HUES64 (cell line): ENCODE measurements around the gene FAM227A.
A peak's percentile ranks its signal among the peaks of the same experiment; 100 is the strongest.

Experiments
- H3K27ac ChIP-seq: 2 replicates; pipeline ENCODE4 v1.7.0; 2013; ENCODE audit warnings: low read depth, low read length, inconsistent platforms
- H3K27me3 ChIP-seq: 2 replicates; pipeline ENCODE4 v1.6.1; 2013; ENCODE audit warnings: mild to moderate bottlenecking, low read length; ENCODE audit not compliant: insufficient read depth
- H3K36me3 ChIP-seq: 2 replicates; pipeline ENCODE4 v1.6.1; 2013; ENCODE audit warnings: mild to moderate bottlenecking, low read length; ENCODE audit not compliant: insufficient read depth
- H3K4me1 ChIP-seq: 2 replicates; pipeline ENCODE4 v1.6.1; 2013; ENCODE audit warnings: mild to moderate bottlenecking, low read length, moderate library complexity; ENCODE audit not compliant: insufficient read depth
- H3K4me3 ChIP-seq: 2 replicates; pipeline ENCODE4 v1.5.1; 2013; ENCODE audit warnings: mild to moderate bottlenecking, low read length, moderate library complexity
- H3K9ac ChIP-seq: 2 replicates; pipeline ENCODE4 v1.6.1; 2013; ENCODE audit warnings: mild to moderate bottlenecking, low read depth, low read length
- H3K9me3 ChIP-seq: 2 replicates; pipeline ENCODE4 v1.6.1; 2013; ENCODE audit warnings: low read depth, low read length; ENCODE audit not compliant: insufficient read depth
- WGBS: fragments of 150-250, 120-280 bp; methylation state at CpG from one replicate; pipeline ENCODE4 v1.1.7; 2013; ENCODE audit warnings: missing lambda C conversion rate; 5-methylcytosine and 5-hydroxymethylcytosine counted together

FAM227A gene

GRCh38 chr22:38569181-38569971 is 86.8 kb downstream of the FAM227A start:
- Histone ChIP-seq H3K4me3 (peak overlapping the region; percentile 93), H3K9ac (peak overlapping the region; percentile 98), H3K36me3 (no peaks in the 10 kb centered on the region), H3K27me3 (0 out of 2 replicates have a peak, but pooled peaks cover 5% of the 10 kb centered on the region), H3K4me1 (peaks cover 25% of the 10 kb centered on the region), H3K9me3 (no peaks in the 10 kb centered on the region), H3K27ac (peak overlapping the region; percentile 81)
- WGBS = 29% methylated on average over 32 of the region's 32 CpGs

DNA sequence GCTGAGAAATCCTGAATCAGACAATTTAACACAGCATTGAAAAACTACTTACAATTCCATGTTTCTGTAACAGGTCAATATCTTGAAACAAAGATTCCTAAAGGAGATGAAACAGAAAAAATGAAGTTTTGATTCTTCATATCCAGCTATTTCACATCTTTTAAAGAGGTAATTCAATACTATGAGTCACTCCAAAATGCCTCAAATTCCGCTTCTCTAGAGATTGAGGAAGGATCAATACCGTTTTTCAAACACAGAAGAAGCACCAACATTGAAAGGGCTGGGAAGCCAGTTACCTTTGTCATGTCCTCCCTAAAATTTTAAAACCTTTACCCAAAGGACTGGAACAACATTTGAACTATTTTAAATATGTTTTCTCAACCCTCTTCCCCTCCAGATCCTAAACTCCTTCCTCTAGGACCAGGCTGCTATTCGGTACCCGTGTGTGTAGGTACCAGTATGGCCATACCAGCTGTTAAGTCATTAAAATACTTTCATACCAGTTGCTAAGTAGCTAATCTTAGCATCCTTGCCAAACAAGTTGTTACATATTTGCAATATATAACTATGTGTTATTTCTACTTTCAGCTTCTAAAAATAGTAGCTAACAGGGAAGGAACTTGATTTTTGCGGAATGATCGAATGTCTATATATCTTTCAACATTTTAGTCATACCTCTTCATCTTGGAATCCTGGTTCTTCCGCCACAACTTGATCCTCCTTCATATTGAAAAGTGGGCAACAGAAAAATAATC is 88.5 kb downstream of the FAM227A start:
- Histone ChIP-seq H3K4me1 (peaks cover 25% of the 10 kb centered on the region), H3K4me3 (no peak overlapping the region), H3K27ac (no peak overlapping the region), H3K36me3 (no peaks in the 10 kb centered on the region), H3K9me3 (no peaks in the 10 kb centered on the region), H3K9ac (no peak overlapping the region), H3K27me3 (0 out of 2 replicates have a peak, but pooled peaks cover 5% of the 10 kb centered on the region)
- WGBS = 83% methylated on average over 7 of the region's 7 CpGs

- H3K4me1 ChIP-seq = peaks cover 25% of the 10 kb centered on the region
- 84% methylated on average over 3 of the region's 3 CpGs for WGBS
- H3K9ac ChIP-seq = 0 out of 2 replicates have a peak overlapping the region, but pooled peaks have one; percentile 19
- 0 out of 2 replicates have a peak, but pooled peaks cover 1% of the 10 kb centered on the region for H3K36me3 ChIP-seq
- H3K27me3 ChIP-seq = no peaks in the 10 kb centered on the region
- H3K4me3 ChIP-seq = no peak overlapping the region
- H3K9me3 ChIP-seq = no peaks in the 10 kb centered on the region
- H3K27ac ChIP-seq = no peak overlapping the region
Measured at GRCh38 chr22:38566726-38567504, 89.3 kb downstream of the FAM227A start.

DNA sequence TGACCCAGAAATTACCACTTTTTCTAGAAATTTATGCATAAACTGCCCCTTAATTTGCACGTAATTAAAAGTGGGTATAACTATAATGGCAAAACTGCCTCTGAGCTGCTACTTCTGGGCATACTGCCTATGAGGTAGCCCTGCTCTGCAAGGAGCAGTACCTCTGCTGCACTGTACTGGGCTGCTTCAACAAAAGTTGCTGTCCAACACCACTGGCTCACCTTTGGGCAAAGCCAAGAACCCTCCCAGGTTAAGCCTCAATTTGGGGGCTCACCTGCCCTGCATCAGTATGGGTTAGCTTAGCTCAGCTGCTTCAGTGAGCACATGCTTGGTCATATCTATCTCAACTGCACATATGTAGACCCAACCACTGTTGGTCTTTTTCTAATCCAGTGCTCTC is 90.8 kb downstream of the FAM227A start:
- Histone ChIP-seq H3K27me3 (no peaks in the 10 kb centered on the region), H3K27ac (no peak overlapping the region), H3K36me3 (0 out of 2 replicates have a peak, but pooled peaks cover 7% of the 10 kb centered on the region), H3K4me3 (no peak overlapping the region), H3K9ac (no peak overlapping the region), H3K9me3 (no peaks in the 10 kb centered on the region), H3K4me1 (peaks cover 16% of the 10 kb centered on the region)
- 92% methylated on average over 1 of the region's 1 CpG for WGBS

DNA sequence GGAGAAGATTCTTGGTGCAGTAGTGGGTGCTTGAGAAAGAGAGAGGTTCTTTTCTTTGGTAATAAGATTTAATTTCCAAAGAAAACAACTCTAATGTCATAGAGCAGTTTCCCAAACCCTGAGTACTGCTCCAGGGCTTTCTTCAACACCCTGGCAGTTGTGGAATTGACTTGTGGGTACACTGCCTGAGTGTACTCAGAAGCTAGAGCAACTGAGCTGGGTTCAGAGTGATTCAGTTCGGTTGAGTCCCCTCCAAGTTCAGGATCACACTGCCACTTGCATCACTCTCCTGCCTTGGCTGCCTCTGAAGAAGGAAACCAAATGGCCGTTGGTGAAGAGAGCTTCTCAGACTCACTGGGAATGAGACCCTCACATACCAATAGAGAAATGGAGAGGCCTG is 91.5 kb downstream of the FAM227A start:
- Histone ChIP-seq H3K9ac (no peak overlapping the region), H3K9me3 (no peaks in the 10 kb centered on the region), H3K36me3 (0 out of 2 replicates have a peak, but pooled peaks cover 7% of the 10 kb centered on the region), H3K4me1 (peaks cover 16% of the 10 kb centered on the region), H3K27me3 (no peaks in the 10 kb centered on the region), H3K27ac (no peak overlapping the region), H3K4me3 (no peak overlapping the region)
- 83% methylated on average over 2 of the region's 2 CpGs for WGBS

- H3K27ac ChIP-seq = no peak overlapping the region
- H3K4me1 ChIP-seq = no peaks in the 10 kb centered on the region
- H3K27me3 ChIP-seq = no peaks in the 10 kb centered on the region
- H3K4me3 ChIP-seq = no peak overlapping the region
- no peaks in the 10 kb centered on the region for H3K36me3 ChIP-seq
- 91% methylated on average over 2 of the region's 3 CpGs for WGBS
- no peak overlapping the region for H3K9ac ChIP-seq
- no peaks in the 10 kb centered on the region for H3K9me3 ChIP-seq
Measured at GRCh38 chr22:38554281-38554680, 101.9 kb downstream of the FAM227A start.

DNA sequence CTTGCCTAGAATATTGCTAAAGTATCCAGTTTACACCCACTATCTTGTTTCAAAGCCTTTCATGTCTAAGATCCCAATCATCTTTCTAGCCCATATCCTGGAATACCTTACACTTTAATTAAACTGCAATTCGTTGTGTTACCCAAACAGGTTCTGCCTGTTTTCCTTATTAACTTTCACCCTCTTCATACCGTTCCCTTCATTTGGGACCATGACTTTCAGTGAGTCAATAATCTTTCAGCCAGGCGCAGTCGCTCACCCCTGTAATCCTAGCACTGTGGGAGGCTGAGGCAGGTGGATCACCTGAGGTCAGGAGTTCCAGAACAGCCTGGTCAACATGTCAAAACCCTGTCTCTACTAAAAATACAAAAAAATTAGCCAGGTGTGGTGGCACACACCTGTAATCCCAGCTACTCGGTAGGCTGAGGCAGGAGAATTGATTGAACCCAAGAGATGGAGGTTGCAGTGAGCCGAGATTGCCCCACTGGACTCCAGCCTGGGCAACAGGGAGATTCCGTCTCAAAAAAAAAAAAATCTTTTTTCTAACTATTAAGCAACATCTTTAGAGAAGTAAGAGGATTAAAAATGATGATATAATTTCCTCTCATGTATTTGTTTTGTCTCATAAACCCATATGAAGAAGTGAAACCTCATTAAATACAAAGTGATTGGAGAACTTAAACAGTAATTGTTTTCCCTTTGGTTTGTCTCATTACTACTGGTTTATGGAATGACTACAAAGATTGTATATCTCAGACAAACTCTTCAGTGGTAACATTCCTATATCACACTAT is 106.9 kb downstream of the FAM227A start:
- no peaks in the 10 kb centered on the region for H3K27me3 ChIP-seq
- 94% methylated on average over 6 of the region's 7 CpGs for WGBS
- no peaks in the 10 kb centered on the region for H3K36me3 ChIP-seq
- no peak overlapping the region for H3K27ac ChIP-seq
- no peak overlapping the region for H3K9ac ChIP-seq
- H3K4me1 ChIP-seq = peaks cover 4% of the 10 kb centered on the region; the same call in 1 of the 2 replicates
- 0 out of 2 replicates have a peak, but pooled peaks cover under 1% of the 10 kb centered on the region for H3K9me3 ChIP-seq
- H3K4me3 ChIP-seq = no peak overlapping the region

- Histone ChIP-seq H3K9me3 (peaks cover 8% of the 10 kb centered on the region; the same call in 1 of the 2 replicates), H3K27ac (no peak overlapping the region), H3K36me3 (no peaks in the 10 kb centered on the region), H3K4me1 (no peaks in the 10 kb centered on the region), H3K27me3 (no peaks in the 10 kb centered on the region), H3K9ac (no peak overlapping the region), H3K4me3 (no peak overlapping the region)
- WGBS = 92% methylated on average over 2 of the region's 2 CpGs
Measured at GRCh38 chr22:38540701-38541100, 115.5 kb downstream of the FAM227A start.

DNA sequence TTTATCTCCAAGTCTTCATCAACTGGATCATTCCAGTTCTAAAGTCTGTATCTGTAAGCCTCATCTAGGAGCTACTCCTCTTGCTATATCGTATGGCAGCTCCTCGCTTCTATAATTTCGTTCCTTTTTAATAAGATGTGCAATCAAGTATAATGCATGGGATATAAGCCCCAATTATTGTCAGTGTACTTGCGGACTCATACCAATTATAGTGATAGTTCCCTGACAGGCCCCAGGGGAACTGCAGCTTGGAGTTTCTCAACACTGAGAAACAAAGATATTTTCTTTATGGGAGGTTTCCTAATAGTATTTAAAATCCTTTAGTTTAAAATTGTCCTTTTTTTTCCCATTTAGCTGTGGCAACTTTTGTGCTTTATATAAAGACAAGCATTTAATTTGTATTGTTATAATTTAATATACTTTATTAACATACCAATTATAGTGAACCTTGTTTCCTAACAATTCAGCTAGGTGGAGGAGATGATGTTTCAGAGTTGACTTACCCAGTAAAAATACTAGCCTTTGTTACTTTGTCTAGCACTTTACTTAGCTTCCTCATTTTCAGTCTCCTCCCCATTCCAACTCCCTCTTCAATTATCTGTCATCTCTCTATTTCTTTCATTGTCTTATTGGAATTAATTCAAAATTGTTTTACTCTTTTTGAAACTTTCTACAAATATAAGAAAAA is 124.8 kb downstream of the FAM227A start:
- H3K36me3 ChIP-seq = no peaks in the 10 kb centered on the region
- no peak overlapping the region for H3K4me3 ChIP-seq
- H3K9ac ChIP-seq = no peak overlapping the region
- 93% methylated on average over 4 of the region's 4 CpGs for WGBS
- H3K4me1 ChIP-seq = peaks cover 5% of the 10 kb centered on the region; the same call in 1 of the 2 replicates
- H3K27me3 ChIP-seq = no peaks in the 10 kb centered on the region
- no peak overlapping the region for H3K27ac ChIP-seq
- H3K9me3 ChIP-seq = no peaks in the 10 kb centered on the region
